OCI-LY7 (cell line): ENCODE results near the gene HLA-DPB1.

Source experiments
- EZH2phosphoT487 ChIP-seq: fragments of 200-600 bp; sonication (generic); IDR thresholded peaks from 2 replicates; pipeline ENCODE4 v1.6.1; 2018; ENCODE audit warnings: low read depth, borderline replicate concordance, mild to moderate bottlenecking, mixed run types, antibody characterized with exemption, low read length, moderate library complexity, mixed read lengths
- TF ChIP-seq, protein P1 (sequence below): fragments of 200-600 bp; sonication (generic); conservative IDR thresholded peaks from 2 replicates; pipeline ENCODE4 v1.5.1; 2014; ENCODE audit warnings: mild to moderate bottlenecking, antibody characterized with exemption, low read length, moderate library complexity, mixed read lengths

DNA sequence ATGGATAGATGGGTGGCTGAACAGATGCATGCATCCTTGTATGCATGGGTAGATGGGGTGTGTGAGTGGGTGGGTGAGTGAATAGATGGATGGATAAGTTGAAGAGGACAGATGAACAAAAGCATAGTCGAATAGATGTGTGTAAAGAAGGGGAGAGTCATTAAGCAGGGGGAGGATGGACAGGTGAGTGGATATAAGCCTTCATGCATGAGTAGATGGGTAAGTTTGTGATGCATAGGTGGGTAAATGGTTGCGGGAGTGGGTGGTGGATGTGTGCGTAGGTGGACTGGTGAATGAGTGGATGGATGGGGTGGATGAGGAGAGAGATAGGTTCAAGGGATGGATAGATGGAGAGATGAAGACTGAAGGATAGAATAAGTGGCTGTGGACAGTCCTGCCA is 29.6 kb downstream of the HLA-DPB1 start:
- TF ChIP-seq EZH2phosphoT487 = no peak
- TF ChIP-seq, protein P1, sequence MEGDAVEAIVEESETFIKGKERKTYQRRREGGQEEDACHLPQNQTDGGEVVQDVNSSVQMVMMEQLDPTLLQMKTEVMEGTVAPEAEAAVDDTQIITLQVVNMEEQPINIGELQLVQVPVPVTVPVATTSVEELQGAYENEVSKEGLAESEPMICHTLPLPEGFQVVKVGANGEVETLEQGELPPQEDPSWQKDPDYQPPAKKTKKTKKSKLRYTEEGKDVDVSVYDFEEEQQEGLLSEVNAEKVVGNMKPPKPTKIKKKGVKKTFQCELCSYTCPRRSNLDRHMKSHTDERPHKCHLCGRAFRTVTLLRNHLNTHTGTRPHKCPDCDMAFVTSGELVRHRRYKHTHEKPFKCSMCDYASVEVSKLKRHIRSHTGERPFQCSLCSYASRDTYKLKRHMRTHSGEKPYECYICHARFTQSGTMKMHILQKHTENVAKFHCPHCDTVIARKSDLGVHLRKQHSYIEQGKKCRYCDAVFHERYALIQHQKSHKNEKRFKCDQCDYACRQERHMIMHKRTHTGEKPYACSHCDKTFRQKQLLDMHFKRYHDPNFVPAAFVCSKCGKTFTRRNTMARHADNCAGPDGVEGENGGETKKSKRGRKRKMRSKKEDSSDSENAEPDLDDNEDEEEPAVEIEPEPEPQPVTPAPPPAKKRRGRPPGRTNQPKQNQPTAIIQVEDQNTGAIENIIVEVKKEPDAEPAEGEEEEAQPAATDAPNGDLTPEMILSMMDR = no peak
